ENCODE data around the gene ARID2.

Gene ARID2

GRCh38 chr12:45816652-45817051, 87.1 kb downstream of the ARID2 start:
- H3K27me3 ChIP-seq (ENCODE audit: control insufficient read depth, insufficient read depth, low read length) = no peaks in the 10 kb centered on the region
- no peak overlapping the region for H3K27ac ChIP-seq
- no peak overlapping the region for H2AFZ ChIP-seq
- H3K9me3 ChIP-seq (ENCODE audit: control insufficient read depth, low read length) = no peaks in the 10 kb centered on the region
- H3K4me3 ChIP-seq (ENCODE audit: low read depth, low read length) = no peak overlapping the region
- no peaks in the 10 kb centered on the region for H3K79me2 ChIP-seq
- H3K4me1 ChIP-seq = no peaks in the 10 kb centered on the region
- no peaks in the 10 kb centered on the region for H3K36me3 ChIP-seq (ENCODE audit: control insufficient read depth, insufficient read depth, low read length)
- H3K9ac ChIP-seq = no peak overlapping the region
- TF ChIP-seq CTCF (IDR thresholded peaks at IDR 0.05) = no peak
- H3K4me2 ChIP-seq (ENCODE audit: low read length) = no peak overlapping the region

DNA sequence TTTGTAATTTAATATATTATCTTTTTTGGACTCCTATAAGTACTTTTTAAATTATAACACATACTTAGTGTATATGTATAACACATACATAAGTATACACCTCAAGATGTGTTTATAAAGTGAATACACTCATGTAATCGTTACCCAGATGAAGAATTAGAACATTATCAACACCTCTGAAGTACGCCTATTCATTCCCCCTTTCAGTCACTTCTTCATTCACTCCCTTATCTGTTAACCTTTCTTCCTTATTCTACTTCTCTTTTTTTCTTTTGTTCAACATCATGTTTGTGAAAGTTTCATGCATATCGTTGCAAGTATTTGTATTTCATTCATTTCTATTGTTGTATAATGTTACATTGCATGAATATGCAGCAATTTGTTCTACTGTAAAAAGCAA, 98.5 kb downstream of the ARID2 start:
- Histone ChIP-seq H3K27me3 (ENCODE audit: control insufficient read depth, insufficient read depth, low read length) (no peaks in the 10 kb centered on the region), H2AFZ (no peak overlapping the region), H3K4me2 (ENCODE audit: low read length) (no peak overlapping the region), H3K27ac (no peak overlapping the region), H3K36me3 (ENCODE audit: control insufficient read depth, insufficient read depth, low read length) (no peaks in the 10 kb centered on the region), H3K4me3 (ENCODE audit: low read depth, low read length) (no peak overlapping the region), H3K9me3 (ENCODE audit: control insufficient read depth, low read length) (no peaks in the 10 kb centered on the region), H3K9ac (no peak overlapping the region), H3K4me1 (no peaks in the 10 kb centered on the region), H3K79me2 (no peaks in the 10 kb centered on the region)
- TF ChIP-seq CTCF (IDR thresholded peaks at IDR 0.05) = no peak

DNA sequence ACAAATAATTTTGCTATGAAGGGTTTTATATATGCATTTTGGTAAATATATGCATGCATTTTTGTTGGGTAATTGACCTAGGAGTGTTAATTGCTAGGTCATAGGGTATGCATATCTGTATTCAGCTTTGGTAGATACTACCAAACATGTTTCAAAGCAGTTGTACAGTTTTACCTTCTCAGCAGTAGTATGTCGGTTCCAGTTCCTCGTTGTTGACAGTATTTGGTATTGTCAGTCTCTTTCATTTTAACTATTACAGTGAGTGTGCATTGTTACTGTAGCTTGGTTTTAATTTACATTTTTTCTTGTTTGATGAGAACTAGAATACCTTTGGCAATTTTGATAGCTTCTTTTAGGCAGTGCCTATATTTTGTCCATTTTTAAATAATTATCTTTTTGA, 98.9 kb downstream of the ARID2 start:
- Histone ChIP-seq H3K9me3 (ENCODE audit: control insufficient read depth, low read length) (no peaks in the 10 kb centered on the region), H3K27me3 (ENCODE audit: control insufficient read depth, insufficient read depth, low read length) (no peaks in the 10 kb centered on the region), H3K9ac (no peak overlapping the region), H3K4me3 (ENCODE audit: low read depth, low read length) (no peak overlapping the region), H3K27ac (no peak overlapping the region), H2AFZ (no peak overlapping the region), H3K4me1 (no peaks in the 10 kb centered on the region), H3K79me2 (no peaks in the 10 kb centered on the region), H3K4me2 (ENCODE audit: low read length) (no peak overlapping the region), H3K36me3 (ENCODE audit: control insufficient read depth, insufficient read depth, low read length) (no peaks in the 10 kb centered on the region)
- no peak for TF ChIP-seq CTCF (IDR thresholded peaks at IDR 0.05)

GRCh38 chr12:45831590-45831989, 102.1 kb downstream of the ARID2 start:
- no peaks in the 10 kb centered on the region for H3K36me3 ChIP-seq (ENCODE audit: control insufficient read depth, insufficient read depth, low read length)
- no peaks in the 10 kb centered on the region for H3K27me3 ChIP-seq (ENCODE audit: control insufficient read depth, insufficient read depth, low read length)
- H3K9me3 ChIP-seq (ENCODE audit: control insufficient read depth, low read length) = no peaks in the 10 kb centered on the region
- no peak for TF ChIP-seq CTCF (IDR thresholded peaks at IDR 0.05)
- no peaks in the 10 kb centered on the region for H3K79me2 ChIP-seq
- H3K27ac ChIP-seq = no peak overlapping the region
- no peak overlapping the region for H3K4me2 ChIP-seq (ENCODE audit: low read length)
- no peaks in the 10 kb centered on the region for H3K4me1 ChIP-seq
- H3K4me3 ChIP-seq (ENCODE audit: low read depth, low read length) = no peak overlapping the region
- no peak overlapping the region for H2AFZ ChIP-seq
- no peak overlapping the region for H3K9ac ChIP-seq

DNA sequence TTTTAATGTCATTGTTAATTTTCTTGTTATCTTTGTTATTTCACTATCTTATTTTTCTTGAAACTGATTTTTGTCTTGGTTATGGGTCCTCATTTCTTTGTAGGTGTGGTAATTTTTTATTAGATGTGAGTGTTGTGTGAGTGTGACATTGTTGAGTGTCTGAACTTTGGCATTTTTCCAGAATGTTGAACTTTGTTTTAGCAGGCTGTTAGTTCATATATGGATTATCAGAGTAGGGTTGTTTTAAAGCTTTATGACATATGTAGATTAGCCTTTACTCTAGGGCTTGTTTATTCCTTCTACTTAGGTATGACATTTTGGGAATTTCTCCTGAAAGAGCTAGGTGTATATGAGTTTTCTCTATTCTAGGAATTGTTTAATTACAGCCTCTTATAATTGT, 103.9 kb downstream of the ARID2 start:
- Histone ChIP-seq H3K27ac (no peak overlapping the region), H3K36me3 (ENCODE audit: control insufficient read depth, insufficient read depth, low read length) (no peaks in the 10 kb centered on the region)

More for the DNA sequence above, 103.9 kb downstream of the ARID2 start:
- Histone ChIP-seq H3K27me3 (ENCODE audit: control insufficient read depth, insufficient read depth, low read length) (no peaks in the 10 kb centered on the region), H3K4me3 (ENCODE audit: low read depth, low read length) (no peak overlapping the region), H3K79me2 (no peaks in the 10 kb centered on the region), H3K9ac (no peak overlapping the region), H3K4me2 (ENCODE audit: low read length) (no peak overlapping the region), H3K9me3 (ENCODE audit: control insufficient read depth, low read length) (no peaks in the 10 kb centered on the region), H2AFZ (no peak overlapping the region), H3K4me1 (no peaks in the 10 kb centered on the region)
- TF ChIP-seq CTCF (IDR thresholded peaks at IDR 0.05) = no peak

Measured in parathyroid adenoma (tissue), 2 donors.